Esophagus muscularis mucosa (tissue), 4 donors: ENCODE results near the gene TGM5. TPM values are rescaled to one million over a fixed set of nuclear protein-coding genes. Genes with fewer than 3 reads are reported as not detected.

Experiments
- DNase-seq: peaks from one replicate; pipeline ENCODE4 v3.0.0-alpha.2; 2017; ENCODE audit errors: extremely low spot score
- H3K27ac ChIP-seq, 4 donors: fragments of 200-600 bp; sonication (generic); replicated peaks in 1 of 4; 1 replicate in 3 of 4; 2 replicates in 1 of 4; pipeline ENCODE4 v1.5.1; 2016 to 2019; ENCODE audit warnings: mild to moderate bottlenecking in 1 of 4
- H3K27me3 ChIP-seq, 4 donors: fragments of 200-600 bp; sonication (generic); one replicate each; pipeline versions ENCODE4 v1.5.1 to v1.6.0; 2016 to 2019
- H3K36me3 ChIP-seq, 4 donors: fragments of 200-600 bp; sonication (generic); one replicate each; pipeline ENCODE4 v1.5.1; 2016 to 2019
- H3K4me1 ChIP-seq, 4 donors: fragments of 200-600 bp; sonication (generic); one replicate each; pipeline ENCODE4 v1.5.1; 2016 to 2019
- H3K4me3 ChIP-seq, 4 donors: fragments of 200-600 bp; sonication (generic); 1 replicate in 2 of 4; 2 replicates in 2 of 4; pipeline ENCODE4 v1.5.1; 2016 to 2019; ENCODE audit warnings: mild to moderate bottlenecking in 4 of 4, moderate library complexity in 1 of 4
- H3K9me3 ChIP-seq, 4 donors: fragments of 200-600 bp; sonication (generic); 1 replicate in 3 of 4; 2 replicates in 1 of 4; pipeline ENCODE4 v1.5.1; 2016 to 2019
- CTCF ChIP-seq, 3 experiments: fragments of 200-600 bp in 2 of 3; fragments of 450-650 bp in 1 of 3; sonication (generic) in 2 of 3; IDR thresholded peaks; one replicate each; pipeline ENCODE4 v1.5.1; 2017 to 2019; ENCODE audit warnings: antibody characterized with exemption in 3 of 3, mild to moderate bottlenecking in 2 of 3, moderate library complexity in 1 of 3
- EP300 ChIP-seq: sonication (generic); formaldehyde crosslinking; IDR thresholded peaks from one replicate; pipeline ENCODE4 v1.6.1; 2017; ENCODE audit warnings: antibody characterized with exemption
- POLR2A ChIP-seq: fragments of 450-650 bp; IDR thresholded peaks from one replicate; pipeline ENCODE4 v1.6.1; 2017; ENCODE audit warnings: antibody characterized with exemption, moderate library complexity, mild to moderate bottlenecking, low read depth
- POLR2AphosphoS5 ChIP-seq, 2 donors: sonication (generic); formaldehyde crosslinking; IDR thresholded peaks; one replicate each; pipeline ENCODE4 v1.6.1; 2017; ENCODE audit warnings: antibody characterized with exemption in 2 of 2
- WGBS: methylation state at CpG from one replicate; pipeline ENCODE4 v1.1.5; 2018; 5-methylcytosine and 5-hydroxymethylcytosine counted together
- intact Hi-C: fragments of 100-400 bp; cut with DNase I; formaldehyde crosslinking; loops from one replicate; pipeline ENCODE4 v1.15.1; 2023
- total RNA-seq, 4 donors: library from RNA; depleted of rRNA; stranded (reverse); fragments of >200 nt; gene quantifications; one replicate each; pipeline versions ENCODE4 v1.1.0 to v1.2.1, GENCODE V29; 2016

TGM5 gene
- total RNA-seq, 4 donors from 2014 or later = under 0.01 to 0.91 (median 0.25) TPM

- WGBS = 84% methylated on average over 4 of the region's 6 CpGs
- H3K27me3 ChIP-seq = peaks cover 0 to 19% (median 0%) of the 10 kb centered on the region in 4 donors
- DNase-seq = no peak
- no peaks in the 10 kb centered on the region for H3K36me3 ChIP-seq
- TF ChIP-seq POLR2AphosphoS5 (IDR thresholded peaks at IDR 0.05) (no peak), EP300 (no peak), CTCF (IDR thresholded peaks at IDR 0.05) (no peak), POLR2A (no peak)
- H3K27ac ChIP-seq = no peak overlapping the region
- no peaks in the 10 kb centered on the region for H3K9me3 ChIP-seq
- H3K4me1 ChIP-seq = no peaks in the 10 kb centered on the region
- H3K4me3 ChIP-seq = no peak overlapping the region
- intact Hi-C loops = no loop called here
Observed at GRCh38 chr15:43214592-43215295, 52.0 kb downstream of the TGM5 start.

- DNase-seq = no peak
- Histone ChIP-seq H3K27ac (no peak overlapping the region), H3K4me3 (no peak overlapping the region), H3K9me3 (no peaks in the 10 kb centered on the region), H3K4me1 (no peaks in the 10 kb centered on the region), H3K27me3 (peaks cover 0 to 24% (median 0%) of the 10 kb centered on the region in 4 donors), H3K36me3 (no peaks in the 10 kb centered on the region)
- TF ChIP-seq CTCF (IDR thresholded peaks at IDR 0.05) = no peak
- no peak for TF ChIP-seq POLR2AphosphoS5 (IDR thresholded peaks at IDR 0.05)
- TF ChIP-seq POLR2A = no peak
- TF ChIP-seq EP300 = no peak
- intact Hi-C loops = no loop called here
- 77% methylated on average over 8 of the region's 8 CpGs for WGBS
Observed at GRCh38 chr15:43214169-43214568, 52.6 kb downstream of the TGM5 start.

- intact Hi-C loops = no loop called here
- 84% methylated on average over 2 of the region's 5 CpGs for WGBS
- no peak overlapping the region for H3K4me3 ChIP-seq
- H3K4me1 ChIP-seq = no peaks in the 10 kb centered on the region
- no peak overlapping the region for H3K27ac ChIP-seq
- H3K27me3 ChIP-seq = peaks cover 0 to 26% (median 0%) of the 10 kb centered on the region in 4 donors
- no peaks in the 10 kb centered on the region for H3K36me3 ChIP-seq
- no peaks in the 10 kb centered on the region for H3K9me3 ChIP-seq
- TF ChIP-seq CTCF (IDR thresholded peaks at IDR 0.05) (no peak), POLR2AphosphoS5 (IDR thresholded peaks at IDR 0.05) (no peak), EP300 (no peak)
- DNase-seq = no peak
Observed at GRCh38 chr15:43213466-43213865, 53.3 kb downstream of the TGM5 start.

- no peaks in the 10 kb centered on the region for H3K4me1 ChIP-seq
- TF ChIP-seq EP300 (no peak), POLR2AphosphoS5 (IDR thresholded peaks at IDR 0.05) (no peak), CTCF (IDR thresholded peaks at IDR 0.05) (no peak), POLR2A (no peak)
- no peaks in the 10 kb centered on the region for H3K9me3 ChIP-seq
- H3K4me3 ChIP-seq = no peak overlapping the region
- intact Hi-C loops = no loop called here
- peaks cover 0 to 30% (median 0%) of the 10 kb centered on the region in 4 donors for H3K27me3 ChIP-seq
- H3K27ac ChIP-seq = no peak overlapping the region
- peak; percentile 77 for DNase-seq
- H3K36me3 ChIP-seq = no peaks in the 10 kb centered on the region
Observed at GRCh38 chr15:43212951-43213350, 53.8 kb downstream of the TGM5 start.

GRCh38 chr15:43212299-43212698, 54.4 kb downstream of the TGM5 start:
- Histone ChIP-seq H3K36me3 (no peaks in the 10 kb centered on the region), H3K4me3 (no peak overlapping the region), H3K27ac (no peak overlapping the region), H3K4me1 (no peaks in the 10 kb centered on the region), H3K9me3 (no peaks in the 10 kb centered on the region), H3K27me3 (peaks cover 0 to 32% (median 0%) of the 10 kb centered on the region in 4 donors)
- no peak for DNase-seq
- WGBS = 76% methylated on average over 8 of the region's 8 CpGs
- intact Hi-C loops = no loop called here
- no peak for TF ChIP-seq POLR2AphosphoS5 (IDR thresholded peaks at IDR 0.05)
- TF ChIP-seq CTCF (IDR thresholded peaks at IDR 0.05) = no peak
- no peak for TF ChIP-seq POLR2A
- no peak for TF ChIP-seq EP300
